CD4-positive, alpha-beta T cell treated with Interleukin-4 for 1 hour (primary cell): ENCODE data around the gene GFPT2.

Experiments used
- DNase-seq, 2 donors: peaks; one replicate each; pipeline ENCODE4 v3.0.0-alpha.2; 2020 to 2022

The GFPT2 gene

DNA sequence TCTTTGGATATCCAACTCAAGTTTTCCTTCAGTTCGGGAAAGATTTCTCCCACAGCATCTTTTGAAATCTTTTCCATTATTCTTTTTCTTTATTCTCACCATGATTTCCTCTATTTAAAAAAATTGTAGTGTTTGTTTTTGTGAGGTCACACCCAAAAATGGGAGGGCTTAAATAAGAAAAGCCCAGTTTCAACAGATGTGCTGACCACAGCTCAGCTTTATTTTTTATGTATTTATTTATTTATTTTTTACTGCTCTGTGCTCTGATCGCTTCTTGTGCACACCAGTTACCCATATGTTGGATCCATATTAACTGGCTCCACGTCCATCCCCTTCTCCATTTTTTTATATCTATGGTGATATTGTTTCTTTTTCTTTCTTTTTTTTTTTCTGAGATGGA, 20.3 kb downstream of the GFPT2 start:
- no peak for DNase-seq

DNA sequence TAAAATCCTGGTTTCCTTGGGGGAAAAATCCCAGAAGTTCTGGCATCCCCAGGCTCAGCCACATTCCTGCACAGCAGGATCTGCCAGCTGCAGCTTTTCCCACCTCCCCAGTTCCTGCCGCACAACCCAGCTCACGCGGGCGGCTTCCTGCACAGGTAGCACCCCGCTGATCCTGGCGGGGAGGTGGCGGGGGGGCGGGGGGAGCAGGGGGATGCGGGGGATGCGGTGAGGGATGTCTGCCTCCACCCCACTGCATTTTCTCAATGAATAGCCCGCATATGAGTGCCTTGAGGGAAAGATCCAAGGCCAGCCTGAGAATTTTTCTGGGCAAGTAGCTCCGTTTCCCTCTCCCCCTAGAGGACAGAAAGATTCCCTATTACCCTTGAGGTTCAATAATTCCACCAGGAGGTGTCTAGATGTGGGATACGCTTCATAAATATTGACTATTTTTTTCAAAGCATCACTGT, 21.1 kb downstream of the GFPT2 start:
- DNase-seq: no peak

DNA sequence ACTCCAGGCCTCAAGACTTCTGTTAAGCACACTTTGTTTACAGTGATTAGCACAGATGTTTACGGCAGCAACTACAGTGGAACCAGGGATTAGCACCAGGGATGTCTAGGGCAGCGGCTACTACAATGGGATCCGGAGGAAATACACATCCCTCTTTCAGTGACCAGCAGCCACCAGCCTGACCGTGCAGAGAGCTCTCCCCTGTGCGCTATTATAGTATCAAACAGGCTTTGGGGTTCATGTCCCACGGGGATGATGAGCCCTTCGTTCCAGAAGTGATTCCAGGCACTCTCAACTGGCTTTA, 21.5 kb downstream of the GFPT2 start:
- no peak for DNase-seq

DNA sequence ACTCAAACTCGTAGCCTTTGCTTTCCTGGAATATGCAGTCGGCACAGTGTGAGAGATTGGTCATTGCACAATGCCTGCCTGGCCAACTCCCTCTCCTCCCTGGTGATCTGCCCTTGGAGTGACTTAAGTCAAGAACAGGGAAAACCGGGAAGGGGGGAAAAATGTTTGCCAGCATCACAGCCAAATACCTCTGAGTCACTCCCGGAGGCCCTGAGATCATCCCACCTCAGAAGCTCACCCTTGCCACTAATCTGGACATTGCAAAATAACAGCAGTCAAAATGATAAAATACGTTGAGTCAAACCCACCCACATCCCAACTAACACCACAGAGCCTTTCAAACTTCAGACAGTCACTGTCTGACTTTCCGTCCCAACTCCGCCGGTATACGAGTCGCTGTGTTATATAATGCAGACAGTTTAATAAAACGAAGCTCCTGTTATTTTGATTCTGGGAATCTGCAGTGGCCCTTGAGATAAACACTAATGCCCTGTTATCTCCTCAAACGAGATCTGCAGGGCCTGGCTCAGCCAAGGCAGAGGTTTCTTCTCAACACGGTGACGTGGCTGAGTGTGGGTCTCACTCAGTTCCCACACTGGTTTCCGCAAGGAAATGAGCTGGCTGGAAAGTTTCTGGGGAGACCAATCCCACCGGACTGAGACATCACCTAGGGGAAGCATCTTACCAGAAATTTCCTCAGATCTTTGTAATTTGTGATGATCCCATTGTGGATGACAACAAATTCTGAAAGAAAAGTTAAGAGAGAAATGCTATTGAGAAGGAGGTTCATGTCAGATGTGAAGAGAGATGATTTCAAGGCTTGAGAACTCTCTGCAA, 22.1 kb downstream of the GFPT2 start:
- no peak for DNase-seq

DNA sequence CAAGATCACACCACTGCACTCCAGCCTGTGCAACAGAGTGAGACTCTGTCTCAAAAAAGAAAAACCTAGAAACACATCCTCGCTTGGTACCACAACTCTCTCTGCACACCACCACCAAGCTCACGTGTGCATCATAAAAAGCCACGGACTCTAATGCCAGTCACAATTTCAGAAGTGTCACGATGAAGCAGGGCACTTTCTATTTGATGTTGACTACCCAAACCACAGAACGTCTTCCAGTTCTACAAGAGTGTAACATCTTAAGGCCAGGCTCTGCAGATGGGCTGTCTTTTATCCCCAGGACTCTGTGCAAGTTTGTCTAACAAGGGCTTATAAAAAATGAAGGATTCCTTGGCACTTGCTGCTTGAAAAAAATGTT, 22.9 kb downstream of the GFPT2 start:
- DNase-seq: no peak

DNA sequence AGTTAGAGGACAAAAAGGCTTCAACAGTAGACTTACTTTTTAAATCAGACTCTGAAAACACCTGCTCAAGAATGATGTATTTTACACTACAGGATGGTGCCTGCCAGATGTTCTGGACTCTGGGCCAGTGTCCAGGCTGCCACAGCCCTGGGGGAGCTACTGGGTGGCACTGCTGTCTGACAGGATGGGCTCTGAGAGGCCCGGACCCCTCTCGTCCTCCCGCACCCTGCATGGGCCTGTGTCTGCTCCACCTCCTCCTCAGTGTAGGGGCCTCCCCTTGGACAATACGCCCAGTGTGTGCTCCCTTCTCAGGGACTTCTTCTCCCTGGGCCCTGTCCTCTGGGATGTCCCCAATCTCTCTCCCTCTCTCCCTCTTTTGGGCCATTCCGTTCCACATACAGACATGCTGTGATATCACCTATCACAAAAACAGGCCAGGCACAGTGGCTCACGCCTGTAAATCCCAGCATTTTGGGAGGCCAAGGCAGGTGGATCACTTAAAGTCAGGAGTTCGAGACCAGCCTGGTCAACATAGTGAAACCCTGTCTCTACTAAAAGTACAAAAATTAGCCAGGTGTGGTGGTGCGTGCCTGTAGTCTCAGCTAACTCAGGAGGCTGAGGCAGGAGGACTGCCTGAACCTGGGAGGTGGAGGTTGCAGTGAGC, 23.4 kb downstream of the GFPT2 start:
- no peak for DNase-seq

DNA sequence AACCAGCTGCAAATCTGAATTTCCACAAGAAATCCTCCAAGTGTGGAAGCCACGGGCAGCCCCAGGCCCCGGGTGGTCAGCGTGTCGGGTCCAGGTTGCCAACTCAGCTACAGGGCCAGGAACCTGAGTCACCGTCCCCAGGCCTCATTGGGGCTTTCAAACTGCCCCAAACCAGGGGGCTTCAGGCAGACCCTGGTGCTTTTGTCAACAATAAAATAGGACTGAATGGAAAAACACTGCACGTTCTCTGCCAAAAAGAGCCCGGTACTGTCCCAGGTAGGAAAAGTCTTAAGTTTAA, 24.0 kb downstream of the GFPT2 start:
- DNase-seq: no peak

DNA sequence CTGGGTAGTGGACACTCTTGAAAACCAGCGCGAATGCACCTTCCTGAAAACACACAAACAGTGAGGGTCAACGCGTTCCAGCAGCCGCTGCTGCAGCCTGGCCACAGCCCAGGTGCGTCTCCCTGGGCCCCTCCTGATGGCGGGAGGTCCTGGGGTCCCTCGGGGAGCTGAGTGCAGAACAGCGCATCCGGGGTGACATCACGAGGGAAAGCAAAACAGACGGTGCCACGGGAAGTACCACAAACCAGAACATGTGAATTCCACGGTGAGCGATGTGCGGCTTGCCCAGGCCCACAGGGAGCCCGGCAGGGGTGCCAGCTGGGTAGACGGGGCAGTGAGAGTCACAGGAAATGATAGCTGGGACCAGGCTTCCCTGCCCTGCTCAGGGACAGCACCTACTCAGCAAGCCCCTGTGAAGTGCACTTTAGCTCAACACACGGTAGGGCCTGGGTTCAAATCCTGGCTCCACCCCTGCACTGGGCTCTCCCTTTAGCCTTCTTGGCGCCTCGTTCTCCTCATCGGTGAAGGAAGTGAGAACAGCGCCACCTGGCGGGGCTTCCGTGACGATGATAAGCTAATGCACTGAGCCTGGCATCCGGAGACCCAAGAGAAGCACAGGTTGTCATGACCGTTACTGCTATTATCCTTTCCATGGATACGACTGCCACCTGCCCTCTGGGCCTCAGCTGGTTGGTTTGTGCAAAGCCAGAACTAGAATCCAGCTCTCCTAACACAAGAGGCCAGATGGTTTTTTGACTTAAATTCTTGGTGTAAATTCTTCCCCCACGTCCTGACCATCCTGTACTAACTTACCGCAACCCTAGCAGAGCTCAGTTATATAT, 24.6 kb downstream of the GFPT2 start:
- DNase-seq: peak; percentile 82 to 83

DNA sequence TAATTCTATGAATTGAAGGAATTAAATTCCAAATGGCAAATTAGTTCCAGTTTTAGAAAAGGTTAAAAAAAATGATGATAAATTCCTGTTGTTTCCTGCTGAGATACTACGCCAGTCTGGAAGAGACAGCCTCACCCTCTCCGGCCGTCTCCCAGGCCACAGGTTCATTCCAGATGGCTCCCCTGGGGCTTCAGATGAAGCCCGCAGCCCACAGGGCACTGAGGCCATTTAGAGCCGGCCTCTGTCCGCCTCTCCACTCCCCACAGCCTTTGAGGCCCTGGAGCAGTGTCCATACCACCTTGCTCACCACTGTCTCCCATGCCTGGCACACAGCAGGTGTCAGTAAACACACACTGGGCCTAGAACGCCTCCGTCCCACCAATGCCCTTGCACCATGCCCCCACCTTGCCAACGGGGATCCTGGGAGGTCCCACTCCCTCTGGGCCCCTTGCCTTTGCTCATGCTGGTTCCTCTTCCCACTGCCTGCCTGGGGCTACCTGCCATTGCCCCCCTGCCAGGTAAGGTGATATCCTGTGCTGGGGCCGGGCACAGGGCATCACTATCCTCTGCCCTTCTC, 26.1 kb downstream of the GFPT2 start:
- DNase-seq: no peak

DNA sequence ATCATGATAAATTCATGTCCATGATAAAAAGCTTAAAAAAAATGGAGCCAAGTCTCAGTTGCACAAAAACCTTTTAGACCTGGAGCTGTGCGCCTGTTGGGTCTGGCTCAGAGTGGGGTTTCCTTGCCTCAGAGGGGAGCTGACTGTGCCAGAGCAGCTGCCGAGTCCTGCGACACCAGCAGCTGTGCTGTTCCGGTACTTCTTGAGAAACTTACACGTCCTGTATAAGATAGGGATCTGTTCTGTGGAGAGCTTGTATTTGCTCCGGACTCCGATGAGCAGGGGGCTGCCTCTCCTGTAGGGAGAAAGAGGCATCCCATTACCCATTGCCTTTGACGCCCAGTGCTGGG, 28.6 kb downstream of the GFPT2 start:
- no peak for DNase-seq

DNA sequence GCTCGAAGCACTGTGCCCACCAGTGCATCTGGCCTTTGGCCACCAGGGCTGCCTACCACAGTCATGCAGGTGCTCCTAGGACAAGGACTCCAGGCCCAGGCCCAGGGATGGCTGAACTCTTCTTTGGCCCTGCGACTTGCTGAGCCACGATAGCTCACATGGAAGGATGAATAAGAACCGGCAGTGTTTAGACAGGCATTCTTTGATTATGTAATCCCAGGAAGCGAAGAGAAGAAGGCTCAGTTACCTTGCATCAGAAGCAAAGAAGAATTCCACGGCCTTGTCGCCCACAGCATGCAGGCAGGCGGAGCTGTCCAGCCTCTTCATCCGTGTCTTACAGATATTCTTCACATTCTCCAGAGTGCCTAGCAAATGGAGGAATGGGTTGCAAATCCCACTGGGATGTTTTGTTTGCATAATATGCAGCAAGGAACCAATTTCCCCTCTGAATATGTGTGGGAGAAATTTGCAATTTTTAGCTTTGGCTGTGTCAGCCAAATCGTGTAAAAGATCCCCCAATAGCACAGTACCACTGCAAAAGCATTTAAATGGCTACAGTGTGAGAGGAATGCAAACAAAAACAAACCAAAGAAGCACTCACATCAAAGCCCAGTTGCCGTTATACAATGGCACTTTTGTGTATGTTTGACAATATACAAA, 29.1 kb downstream of the GFPT2 start:
- DNase-seq: no peak

DNA sequence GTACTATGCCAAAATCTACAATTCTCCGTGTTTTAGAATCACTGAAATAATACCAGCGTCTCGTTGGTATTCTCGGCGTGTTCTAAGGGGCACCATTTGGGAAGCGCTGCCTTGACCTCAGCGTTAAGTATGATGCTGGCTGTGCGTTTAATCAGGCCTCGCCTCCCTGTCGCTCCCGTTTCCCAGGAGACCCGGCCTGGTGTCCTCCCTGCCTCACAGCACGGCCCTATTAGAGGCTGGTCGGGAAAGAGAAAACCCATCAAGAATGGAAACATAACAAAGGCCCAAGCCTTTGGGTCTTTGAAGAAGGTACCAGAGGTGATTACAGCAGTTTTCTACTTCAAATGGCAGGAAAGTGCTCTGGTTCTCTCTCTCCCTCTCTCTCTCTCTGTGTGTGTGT, 30.0 kb downstream of the GFPT2 start:
- no peak for DNase-seq

DNA sequence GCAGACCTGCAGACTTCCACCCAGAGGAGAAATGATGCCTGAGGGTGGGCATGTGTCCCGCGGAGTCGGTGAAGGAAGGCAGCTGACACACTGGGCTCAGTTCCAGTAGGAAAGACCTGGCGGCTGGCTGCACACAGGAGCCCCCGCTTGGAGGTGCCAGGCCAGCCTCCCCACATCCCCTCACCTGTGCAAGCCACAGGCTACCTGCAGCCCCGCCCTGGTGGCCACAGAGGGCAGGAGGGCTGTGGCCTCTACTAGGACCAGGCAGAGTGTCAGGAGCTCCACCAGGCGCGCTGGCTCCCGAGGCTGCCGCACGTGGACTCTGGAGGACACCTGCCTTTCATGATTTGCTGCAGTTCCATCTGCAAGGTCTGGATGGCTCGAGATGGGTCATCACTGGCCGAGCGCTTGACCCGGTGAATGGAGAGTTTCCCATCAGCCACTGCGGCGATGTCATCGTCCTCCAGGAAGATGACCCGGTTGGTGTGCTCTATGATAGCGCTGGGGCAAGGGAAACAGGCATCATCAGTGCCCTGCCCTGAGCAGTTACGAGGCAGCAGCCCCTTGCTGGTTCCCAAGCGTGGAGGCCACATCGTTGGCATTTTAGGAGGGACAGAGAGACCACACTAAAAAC, 34.6 kb downstream of the GFPT2 start:
- DNase-seq: no peak

DNA sequence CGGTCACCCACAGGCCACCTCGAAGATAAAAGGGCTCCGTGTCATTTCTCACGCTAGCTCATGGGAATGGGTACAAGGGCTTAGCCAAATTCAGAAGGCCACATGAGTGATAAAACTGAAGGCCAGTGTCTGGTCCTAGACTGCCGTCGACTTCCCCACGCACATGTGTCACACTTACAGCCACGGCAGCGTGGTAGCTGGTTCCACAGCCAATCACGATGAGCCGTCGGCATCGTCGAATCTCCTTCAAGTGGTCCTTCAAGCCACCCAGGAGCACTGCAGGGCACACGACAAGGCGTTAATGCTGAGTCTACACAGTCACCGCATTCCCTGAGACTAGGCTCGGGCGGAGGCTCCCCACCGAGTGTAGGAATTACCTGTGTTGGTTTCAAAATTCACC, 36.5 kb downstream of the GFPT2 start:
- no peak for DNase-seq

DNA sequence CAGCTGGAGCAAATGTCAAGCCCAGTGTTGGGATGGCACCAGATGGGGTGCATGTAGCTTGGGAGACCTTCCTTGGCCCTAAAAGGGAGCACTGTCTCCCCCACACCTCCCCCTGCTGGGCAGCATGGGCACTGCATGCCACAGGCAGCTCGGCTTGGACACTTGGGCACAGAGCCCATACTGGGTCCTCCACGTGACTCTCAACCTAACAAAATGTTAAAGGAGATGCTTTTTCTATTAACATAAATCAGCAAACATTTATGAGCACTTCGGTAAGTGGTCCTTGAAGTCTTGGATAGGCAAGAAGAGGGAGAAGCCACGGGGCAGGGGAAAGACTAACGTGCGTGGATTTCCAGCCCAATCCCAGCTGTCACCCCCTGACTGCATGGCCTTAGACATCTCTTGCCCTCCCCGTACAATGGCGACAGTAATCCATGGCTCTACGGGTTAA, 37.3 kb downstream of the GFPT2 start:
- DNase-seq: peak; percentile 74 to 76

DNA sequence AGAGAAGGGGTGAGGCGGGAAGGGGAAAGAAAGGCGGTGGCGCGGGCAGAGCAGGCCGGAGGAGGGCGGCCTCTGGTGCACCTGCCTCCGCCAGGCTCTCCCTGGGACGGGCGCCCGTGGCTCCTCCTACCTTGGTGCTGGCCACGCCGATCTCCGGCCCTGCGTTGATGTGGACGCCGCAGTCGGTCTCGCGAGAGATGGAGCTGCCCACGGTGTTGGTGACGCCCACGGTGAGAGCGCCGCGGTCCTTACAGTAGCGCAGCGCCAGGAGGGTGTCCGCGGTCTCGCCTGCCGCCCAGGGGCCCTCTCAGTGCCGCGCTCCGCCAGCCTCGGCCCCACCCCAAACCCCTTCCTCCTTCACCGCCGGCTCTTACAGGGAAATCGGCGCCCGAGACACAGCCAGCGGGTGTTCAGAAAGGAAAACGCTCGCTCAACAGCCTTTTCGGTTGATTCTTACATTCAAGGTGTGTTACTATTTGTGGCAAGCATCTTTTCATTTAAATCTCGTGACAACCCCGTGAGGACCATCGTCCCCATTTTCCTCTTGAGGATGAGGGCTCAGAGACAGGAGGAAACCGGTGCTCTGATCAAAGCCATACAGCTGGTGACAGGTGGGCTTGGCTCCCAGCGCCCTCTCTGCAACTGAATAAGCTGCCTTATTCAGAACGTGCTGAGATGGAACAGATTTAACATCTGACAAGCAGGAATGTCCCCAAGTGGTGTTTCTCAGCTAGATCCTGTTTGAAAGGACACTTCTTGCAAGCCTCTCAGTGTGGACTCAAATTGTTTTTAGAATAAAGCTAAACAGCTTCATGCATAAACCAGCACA, 39.2 kb downstream of the GFPT2 start:
- DNase-seq: peak in 1 of 2 donors; percentile 52

DNA sequence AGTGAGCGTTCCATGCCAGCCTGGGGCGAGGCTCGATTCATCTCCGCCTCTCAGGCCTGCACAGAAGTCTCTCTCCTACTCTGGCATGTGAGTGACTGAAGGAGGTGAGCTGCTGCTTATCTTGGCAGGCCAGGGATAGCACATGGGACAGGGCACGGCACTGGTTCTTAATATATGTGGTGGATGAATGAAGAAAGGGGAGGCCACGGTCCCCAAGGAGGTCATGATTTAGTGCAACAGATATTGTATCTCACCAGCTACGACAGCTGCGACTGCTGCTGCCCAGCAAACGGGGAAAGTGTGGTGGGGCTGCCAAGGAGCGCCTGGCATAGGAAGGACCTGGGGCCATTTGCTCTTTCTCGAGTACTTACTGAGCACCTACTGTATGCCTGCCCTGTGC, 41.9 kb downstream of the GFPT2 start:
- DNase-seq: no peak

DNA sequence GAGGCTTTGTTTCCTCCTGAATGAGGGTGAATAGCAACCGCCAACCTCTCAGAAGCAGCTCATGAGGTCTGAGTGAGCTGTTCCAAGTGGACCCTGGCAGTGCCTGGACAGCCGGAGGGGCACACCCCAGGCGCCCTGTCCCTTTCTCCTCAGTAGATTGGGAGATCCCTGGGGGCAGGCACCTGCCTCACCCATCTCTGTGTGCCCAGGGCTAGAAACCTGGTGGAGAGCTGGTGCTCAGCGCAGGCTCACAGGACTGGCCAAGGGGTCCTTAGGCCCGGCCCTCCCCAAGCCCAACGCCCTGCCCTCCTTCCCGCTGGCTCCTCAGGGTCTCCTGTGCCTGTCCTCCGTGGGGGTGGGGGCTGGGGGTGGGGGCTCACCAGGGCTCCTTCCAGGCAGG, 46.3 kb downstream of the GFPT2 start:
- no peak for DNase-seq

DNA sequence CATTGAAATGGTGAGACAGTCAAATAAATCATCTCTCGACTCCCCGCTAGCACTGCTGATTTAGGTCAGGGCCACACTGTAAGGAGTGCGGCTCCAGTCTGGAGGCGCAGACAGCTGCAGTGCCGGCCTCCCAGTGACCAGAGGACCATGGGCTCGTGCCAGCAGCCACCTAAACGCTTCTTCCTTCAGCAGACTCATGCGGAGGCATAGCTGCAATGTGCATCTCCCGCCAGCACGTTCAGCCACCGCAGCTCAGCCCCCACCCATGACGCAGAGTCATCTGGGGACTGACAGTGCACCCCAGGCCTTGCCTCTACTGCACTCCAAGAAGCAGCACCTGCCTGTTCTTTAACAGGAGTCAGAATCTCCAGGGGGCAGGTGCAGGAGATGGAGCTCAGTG, 47.7 kb downstream of the GFPT2 start:
- DNase-seq: no peak

DNA sequence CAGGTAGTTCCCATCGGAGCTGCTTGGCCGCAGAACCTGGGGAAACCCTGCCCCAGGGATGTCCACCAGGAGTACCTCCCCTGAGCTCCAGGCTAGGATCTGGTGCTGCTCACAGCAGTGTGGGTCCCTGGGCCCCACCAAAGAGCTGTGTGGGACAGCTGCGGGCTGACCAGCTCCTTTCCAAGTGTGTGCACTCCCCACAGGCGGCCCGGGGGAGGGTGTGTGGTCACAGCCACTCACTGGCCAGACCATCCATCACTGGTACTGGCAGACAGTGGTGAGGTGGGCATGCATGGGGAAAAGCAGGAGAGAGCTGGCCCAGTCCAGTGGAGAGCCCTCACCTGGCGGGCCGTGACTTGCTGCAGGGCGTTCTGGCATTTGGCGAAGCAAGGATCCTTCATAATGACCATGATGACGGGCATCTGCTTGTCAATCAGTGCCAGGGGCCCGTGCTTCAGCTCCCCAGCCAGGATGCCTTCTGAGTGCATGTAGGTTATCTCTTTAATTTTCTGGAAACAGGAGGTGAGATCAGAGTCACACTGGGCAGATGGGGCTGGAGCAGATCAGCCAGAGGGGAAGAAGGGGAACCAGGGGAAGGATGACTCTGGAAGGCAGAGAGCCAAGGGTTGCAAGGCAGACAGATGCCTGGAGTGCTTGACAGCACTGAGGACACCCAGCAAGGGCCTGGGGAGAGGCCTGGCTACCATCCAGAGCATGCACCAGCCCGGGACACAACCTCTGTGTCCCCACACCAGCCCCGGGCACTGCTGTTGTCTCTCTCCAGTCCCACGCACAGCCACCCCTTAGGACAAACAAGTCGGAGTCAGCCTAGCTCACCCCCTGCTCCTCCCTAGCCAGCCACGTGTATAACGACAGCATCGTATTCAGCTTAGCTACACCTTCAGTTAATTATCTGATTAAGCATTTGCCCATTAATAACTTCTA, 48.4 kb downstream of the GFPT2 start:
- DNase-seq: no peak

DNA sequence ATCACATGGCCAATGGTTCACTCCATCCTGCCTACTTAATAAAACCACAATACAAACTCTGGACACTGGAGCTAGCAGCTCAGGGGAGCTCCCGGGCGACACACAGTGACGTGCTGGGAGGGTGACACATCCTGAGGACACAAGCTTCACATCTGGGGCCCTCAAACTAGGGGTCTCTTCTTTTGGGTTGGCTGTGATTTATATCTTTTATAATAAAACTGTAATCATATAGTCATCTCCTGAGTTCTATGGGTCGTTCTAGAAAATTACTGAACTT, 49.2 kb downstream of the GFPT2 start:
- no peak for DNase-seq
